Activated B cell treated with CpG ODN at 0.5 μM for 24 hours (primary cell): ENCODE measurements around the gene CERS6. TPM values are rescaled to one million over a fixed set of nuclear protein-coding genes. Genes with fewer than 3 reads are reported as not detected.

Experiments used
- ATAC-seq: fragments of 200-7000 bp; cut with Tn5 transposase; one replicate; pipeline ENCODE4 v1.10.0; 2021; ENCODE audit warnings: low read depth, mild to moderate bottlenecking, moderate library complexity
- CTCF ChIA-PET: fragments of 350-600 bp; sonication (Branson Sonifier 250); formaldehyde crosslinking; loops from one replicate; lab custom pipeline; 2021; ENCODE audit warnings: antibody characterized with exemption; lab: Charles Lee
- POLR2A ChIA-PET: fragments of 350-600 bp; sonication (Branson Sonifier 250); formaldehyde crosslinking; loops from one replicate; lab custom pipeline; 2021; ENCODE audit warnings: antibody characterized with exemption; lab: Charles Lee
- DNase-seq: peaks from one replicate; pipeline ENCODE4 v3.0.0; 2022
- H3K27ac Mint-ChIP-seq: one replicate; pipeline ENCODE4 v1.8.0; 2020; ENCODE audit warnings: mixed read lengths
- H3K27me3 Mint-ChIP-seq: one replicate; pipeline ENCODE4 v1.8.0; 2021; ENCODE audit warnings: mixed read lengths
- H3K36me3 Mint-ChIP-seq: one replicate; pipeline ENCODE4 v1.8.0; 2021; ENCODE audit warnings: low read depth, mixed read lengths
- H3K4me1 Mint-ChIP-seq: one replicate; pipeline ENCODE4 v1.8.0; 2021; ENCODE audit warnings: mixed read lengths
- H3K4me3 Mint-ChIP-seq: one replicate; pipeline ENCODE4 v1.8.0; 2020; ENCODE audit warnings: mild to moderate bottlenecking, mixed read lengths
- H3K9me3 Mint-ChIP-seq: one replicate; pipeline ENCODE4 v1.8.0; 2020; ENCODE audit warnings: mixed read lengths
- CTCF ChIP-seq: fragments of 200-600 bp; IDR thresholded peaks from one replicate; pipeline ENCODE4 v1.8.0; 2022; ENCODE audit warnings: antibody characterized with exemption, mild to moderate bottlenecking
- intact Hi-C: fragments of 100-400 bp; cut with micrococcal nuclease; formaldehyde crosslinking; loops from one replicate; pipeline ENCODE4 v1.15.1; 2024
- total RNA-seq: library from RNA; stranded (reverse); gene quantifications from 2 replicates; pipeline ENCODE4 v1.2.3, GENCODE V29; 2022

The CERS6 gene
- total RNA-seq, 1 donor from 2014 or later: 5.3 TPM

DNA sequence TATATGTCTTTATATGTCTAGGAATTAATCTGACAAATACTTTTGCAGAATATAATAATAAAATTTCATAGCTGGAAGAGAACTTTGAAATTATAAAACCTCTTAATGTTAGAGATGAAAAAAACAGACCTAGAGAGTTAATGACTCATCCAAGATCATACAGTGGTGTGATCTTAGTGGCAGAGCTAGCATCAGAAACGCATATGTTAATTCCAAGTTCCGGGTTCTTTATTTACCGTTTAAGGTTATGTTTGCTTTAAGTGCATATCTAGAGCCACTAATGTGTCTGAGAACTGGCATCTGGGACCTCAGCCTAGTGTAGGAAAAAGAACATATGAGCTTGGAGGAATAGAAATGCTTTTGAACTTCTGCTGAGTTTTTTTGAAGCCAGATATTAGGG is 24.3 kb downstream of the CERS6 start:
- no peak overlapping the region for H3K4me3 Mint-ChIP-seq
- no peak for TF ChIP-seq CTCF
- ATAC-seq (no peak), DNase-seq (no peak)
- no peak overlapping the region for H3K27ac Mint-ChIP-seq
- POLR2A ChIA-PET: no interaction called here
- H3K36me3 Mint-ChIP-seq: no peaks in the 10 kb centered on the region
- peaks cover 15% of the 10 kb centered on the region for H3K4me1 Mint-ChIP-seq
- peaks cover 2% of the 10 kb centered on the region for H3K9me3 Mint-ChIP-seq
- intact Hi-C loops: no loop called here
- no peaks in the 10 kb centered on the region for H3K27me3 Mint-ChIP-seq
- CTCF ChIA-PET: interaction anchor here (1.2 kb wide), 1 partner anchor 10 kb away, joined by 3 read pairs; no protein-coding TSS in a partner anchor

DNA sequence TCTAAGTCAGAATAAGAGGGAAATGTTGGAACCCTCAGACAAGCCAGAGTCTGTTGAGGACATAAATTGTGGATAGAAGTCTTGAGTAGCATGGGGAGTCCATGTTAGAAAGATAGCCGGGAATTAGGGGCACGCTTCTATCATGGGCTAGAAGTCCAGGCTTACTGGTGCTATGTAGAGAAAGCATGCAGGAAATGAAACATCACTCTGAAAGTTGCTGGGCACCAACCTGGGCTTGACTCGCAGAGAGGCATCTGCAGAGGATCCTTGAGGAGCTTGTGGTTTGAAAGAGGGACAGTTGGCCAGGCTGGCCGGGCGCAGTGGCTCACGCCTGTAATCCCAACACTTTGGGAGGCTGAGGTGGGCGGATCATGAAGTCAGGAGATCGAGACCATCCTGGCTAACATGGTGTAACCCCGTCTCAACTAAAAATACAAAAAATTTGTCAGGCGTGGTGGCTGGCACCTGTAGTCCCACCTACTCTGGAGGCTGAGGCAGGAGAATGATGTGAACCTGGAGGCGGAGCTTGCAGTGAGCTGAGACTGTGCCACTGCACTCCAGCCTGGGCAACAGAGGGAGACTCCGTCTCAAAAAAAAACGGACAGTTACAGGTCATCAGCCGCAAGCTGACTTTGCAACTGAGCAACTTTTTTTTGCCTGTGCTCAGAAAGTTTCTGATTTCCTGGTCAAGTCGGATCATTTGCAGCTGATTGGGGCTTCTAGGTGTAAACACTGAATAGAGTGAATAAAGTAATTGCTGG is 24.9 kb downstream of the CERS6 start:
- Mint-ChIP-seq H3K4me1 (peaks cover 15% of the 10 kb centered on the region), H3K4me3 (no peak overlapping the region), H3K9me3 (peaks cover 4% of the 10 kb centered on the region), H3K27ac (no peak overlapping the region), H3K27me3 (no peaks in the 10 kb centered on the region), H3K36me3 (no peaks in the 10 kb centered on the region)
- TF ChIP-seq CTCF: no peak
- intact Hi-C loops: no loop called here
- DNase-seq (no peak), ATAC-seq (no peak)
- POLR2A ChIA-PET: no interaction called here
- CTCF ChIA-PET: interaction anchor here (1.2 kb wide), 1 partner anchor 9 kb away, joined by 3 read pairs; no protein-coding TSS in a partner anchor

GRCh38 chr2:168482269-168482668 is 26.2 kb downstream of the CERS6 start:
- peaks cover 3% of the 10 kb centered on the region for H3K36me3 Mint-ChIP-seq
- H3K27me3 Mint-ChIP-seq: no peaks in the 10 kb centered on the region
- intact Hi-C loops: no loop called here
- no peak overlapping the region for H3K4me3 Mint-ChIP-seq
- POLR2A ChIA-PET: no interaction called here
- ATAC-seq (no peak), DNase-seq (no peak)
- peaks cover 4% of the 10 kb centered on the region for H3K9me3 Mint-ChIP-seq
- H3K4me1 Mint-ChIP-seq: peaks cover 15% of the 10 kb centered on the region
- CTCF ChIA-PET: no interaction called here
- TF ChIP-seq CTCF: no peak
- H3K27ac Mint-ChIP-seq: no peak overlapping the region

DNA sequence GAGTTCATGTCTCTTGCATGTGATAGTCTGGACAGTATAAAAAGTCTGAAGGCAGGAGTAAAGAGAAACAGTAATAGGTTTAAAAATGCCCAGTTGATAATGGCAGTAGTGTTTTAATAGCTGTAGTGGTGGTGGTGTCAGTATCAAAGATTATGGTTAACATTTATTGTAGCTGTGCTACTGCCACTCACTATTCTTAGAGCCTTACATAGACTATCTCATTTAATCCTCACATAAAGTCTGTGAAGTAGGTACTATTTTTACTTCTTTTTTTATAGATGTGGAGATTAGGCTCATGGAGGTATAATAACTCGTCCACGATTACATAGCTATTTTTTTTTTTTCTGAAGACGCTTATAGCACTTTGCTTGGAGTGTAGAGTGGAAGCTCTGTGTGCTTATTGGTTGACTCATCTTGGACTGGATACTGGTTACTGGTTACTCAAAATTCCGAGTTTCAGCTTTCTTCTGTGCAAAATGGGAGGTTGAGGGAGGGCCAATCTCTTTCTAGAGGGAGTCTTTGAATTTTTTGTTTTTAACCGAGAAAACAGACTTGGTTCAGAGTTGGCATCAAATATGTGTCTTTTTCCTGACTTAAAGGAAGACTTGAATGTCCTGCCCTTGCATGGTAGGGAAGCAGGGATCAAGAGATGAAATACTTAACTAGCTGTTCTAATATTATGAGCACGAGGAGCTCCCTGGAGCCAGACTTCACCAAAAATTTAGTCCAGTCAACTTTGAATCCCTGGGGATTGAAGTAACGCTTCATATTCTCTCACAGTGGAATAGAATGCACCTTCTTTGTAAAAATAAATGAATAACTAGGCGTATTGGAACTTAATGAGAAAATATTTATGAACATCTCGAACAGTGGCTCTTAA is 27.1 kb downstream of the CERS6 start:
- no peak overlapping the region for H3K4me3 Mint-ChIP-seq
- no peak for TF ChIP-seq CTCF
- peaks cover 15% of the 10 kb centered on the region for H3K4me1 Mint-ChIP-seq
- no peaks in the 10 kb centered on the region for H3K27me3 Mint-ChIP-seq
- POLR2A ChIA-PET: interaction anchor here (0.8 kb wide), 1 partner anchor 13 kb away, joined by 3 read pairs; no protein-coding TSS in a partner anchor
- CTCF ChIA-PET: interaction anchor here (0.7 kb wide), 1 partner anchor 160 kb away, joined by 3 read pairs; no protein-coding TSS in a partner anchor
- H3K9me3 Mint-ChIP-seq: peaks cover 4% of the 10 kb centered on the region
- intact Hi-C loops: no loop called here
- ATAC-seq (no peak), DNase-seq (no peak)
- peaks cover 3% of the 10 kb centered on the region for H3K36me3 Mint-ChIP-seq
- H3K27ac Mint-ChIP-seq: no peak overlapping the region

GRCh38 chr2:168486477-168486876 is 30.4 kb downstream of the CERS6 start:
- ChIA-PET POLR2A (interaction anchor here (0.6 to 0.9 kb wide), 2 partner anchors 26 to 38 kb away, joined by 4 to 6 read pairs; no protein-coding TSS in a partner anchor), CTCF (no interaction called here)
- no peak for TF ChIP-seq CTCF
- no peaks in the 10 kb centered on the region for H3K27me3 Mint-ChIP-seq
- H3K4me3 Mint-ChIP-seq: no peak overlapping the region
- ATAC-seq (no peak), DNase-seq (no peak)
- peaks cover 7% of the 10 kb centered on the region for H3K9me3 Mint-ChIP-seq
- H3K36me3 Mint-ChIP-seq: peaks cover 3% of the 10 kb centered on the region
- no peak overlapping the region for H3K27ac Mint-ChIP-seq
- peaks cover 32% of the 10 kb centered on the region for H3K4me1 Mint-ChIP-seq
- intact Hi-C loops: no loop called here
